Epidermal melanocyte (primary cell): Measurements from ENCODE around the gene VEGFA.

Source experiments
- DNase-seq: peaks from one replicate; pipeline ENCODE4 v3.0.0; 2011; ENCODE audit warnings: low spot score; ENCODE audit not compliant: insufficient read length

Gene VEGFA

GRCh38 chr6:43738877-43739641 lies 31.0 kb upstream of the VEGFA start:
- no peak for DNase-seq

GRCh38 chr6:43739642-43740091 lies 30.3 kb upstream of the VEGFA start:
- no peak for DNase-seq

DNA sequence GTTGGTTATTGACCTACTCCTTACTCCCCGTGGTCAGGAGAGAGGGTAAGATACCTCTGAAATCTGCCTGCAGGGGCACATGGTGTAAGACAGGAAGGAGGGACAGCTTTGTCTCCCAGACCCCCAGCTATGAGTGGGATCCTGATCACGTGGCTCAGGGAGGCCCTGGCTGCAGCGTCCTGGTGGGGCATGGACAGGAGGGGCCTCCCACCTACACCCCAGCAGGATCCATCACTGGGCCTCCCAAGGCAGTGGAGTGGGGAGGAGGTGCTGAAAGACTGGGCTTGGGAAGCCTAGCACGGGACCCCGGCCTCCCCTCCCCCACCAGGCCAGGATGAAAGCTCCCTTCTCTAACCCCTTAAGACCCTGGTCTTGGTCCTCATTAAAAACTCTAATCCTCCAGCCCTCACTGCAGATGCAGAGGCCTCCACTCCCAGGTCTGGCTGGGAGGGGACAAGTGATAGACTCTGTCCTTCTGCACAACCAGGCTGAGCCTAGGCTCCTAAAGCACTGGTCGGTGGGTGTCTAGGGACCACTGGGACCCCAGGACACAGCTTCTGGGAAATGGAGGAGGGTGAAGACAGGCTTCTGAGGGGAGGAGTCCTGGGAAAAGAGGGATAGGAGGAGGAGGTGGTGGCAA lies 29.6 kb upstream of the VEGFA start:
- DNase-seq: no peak

GRCh38 chr6:43740961-43741764 lies 28.8 kb upstream of the VEGFA start:
- DNase-seq: no peak

DNA sequence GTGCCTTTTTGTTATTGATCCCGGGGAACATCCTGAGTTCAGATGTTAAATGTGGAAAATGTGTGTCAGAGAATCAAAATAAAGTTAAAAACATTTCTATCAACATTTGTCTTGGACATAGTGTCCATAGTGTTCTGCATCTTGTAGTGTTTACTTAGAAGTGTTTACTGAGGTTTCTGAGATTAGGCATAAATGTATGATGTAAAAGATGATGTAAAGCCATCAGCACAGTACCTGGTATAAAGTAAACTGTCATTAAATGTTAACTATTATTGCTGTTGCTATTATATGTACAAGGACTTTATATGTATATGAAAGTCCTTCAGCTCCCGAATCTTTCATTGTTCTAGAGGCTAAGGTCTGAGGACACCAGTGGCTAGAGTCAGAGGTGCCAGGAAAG lies 28.2 kb upstream of the VEGFA start:
- no peak for DNase-seq

GRCh38 chr6:43742285-43742684 lies 27.7 kb upstream of the VEGFA start:
- DNase-seq: no peak

GRCh38 chr6:43742931-43743632 lies 26.9 kb upstream of the VEGFA start:
- no peak for DNase-seq

GRCh38 chr6:43743682-43744381 lies 26.2 kb upstream of the VEGFA start:
- DNase-seq: no peak

DNA sequence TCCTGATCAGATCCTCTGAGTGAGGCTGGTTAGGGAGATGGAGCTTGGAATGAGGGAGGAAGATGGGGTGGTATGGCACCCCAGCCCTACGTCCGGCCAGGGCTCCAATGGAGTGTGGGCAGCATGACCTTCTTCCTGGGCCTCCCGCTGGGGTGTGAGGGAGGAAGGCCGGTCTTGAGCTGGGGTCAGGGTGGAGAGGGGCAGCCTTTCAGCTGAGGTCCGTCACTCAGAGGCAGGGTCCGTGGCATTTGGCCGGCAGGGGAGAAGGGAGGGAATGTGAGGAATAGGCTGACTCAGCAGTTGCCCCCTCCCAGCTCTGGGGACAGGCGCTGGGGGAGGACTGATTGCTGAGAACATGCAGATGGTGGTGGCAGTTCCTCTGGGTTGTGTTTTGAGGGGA lies 25.5 kb upstream of the VEGFA start:
- no peak for DNase-seq

DNA sequence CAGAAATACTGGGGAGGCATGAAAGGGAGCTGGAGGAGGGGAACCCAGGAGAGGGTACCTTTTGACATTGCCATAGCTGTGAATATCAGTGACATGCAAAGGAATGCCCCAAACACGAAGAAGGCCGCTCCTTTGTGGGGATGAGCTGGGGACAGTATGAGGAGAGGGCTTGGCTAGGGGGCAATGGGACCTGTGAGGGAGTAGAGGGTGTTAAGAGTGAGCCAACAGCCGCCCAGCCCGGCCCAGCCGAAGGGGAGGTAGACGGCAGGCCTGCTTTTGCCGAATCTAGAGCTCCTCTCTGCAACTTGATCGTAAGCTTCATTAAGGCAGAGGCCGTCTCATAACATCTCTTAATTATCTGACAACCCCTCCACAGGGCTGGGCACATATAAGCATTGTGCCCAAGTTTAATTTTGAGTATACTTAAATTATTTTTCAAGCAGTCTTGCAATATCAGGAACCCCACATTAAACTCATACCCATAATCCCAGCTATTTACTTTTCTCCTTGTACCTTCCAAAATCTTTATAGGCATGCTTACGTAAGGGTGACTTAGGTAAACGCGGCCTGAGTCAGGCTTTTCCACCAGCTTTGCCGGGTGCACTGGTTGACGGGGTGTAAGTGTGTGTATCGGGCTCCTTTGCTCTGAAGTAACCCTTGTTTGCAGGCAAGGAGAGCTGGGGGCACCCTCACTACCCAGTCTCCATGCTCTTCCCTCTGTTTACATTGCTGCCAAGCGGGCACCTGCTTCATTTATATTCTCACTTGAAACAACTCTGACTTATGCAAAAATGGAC lies 24.9 kb upstream of the VEGFA start:
- DNase-seq: no peak

GRCh38 chr6:43746071-43746470 lies 23.9 kb upstream of the VEGFA start:
- DNase-seq: no peak

DNA sequence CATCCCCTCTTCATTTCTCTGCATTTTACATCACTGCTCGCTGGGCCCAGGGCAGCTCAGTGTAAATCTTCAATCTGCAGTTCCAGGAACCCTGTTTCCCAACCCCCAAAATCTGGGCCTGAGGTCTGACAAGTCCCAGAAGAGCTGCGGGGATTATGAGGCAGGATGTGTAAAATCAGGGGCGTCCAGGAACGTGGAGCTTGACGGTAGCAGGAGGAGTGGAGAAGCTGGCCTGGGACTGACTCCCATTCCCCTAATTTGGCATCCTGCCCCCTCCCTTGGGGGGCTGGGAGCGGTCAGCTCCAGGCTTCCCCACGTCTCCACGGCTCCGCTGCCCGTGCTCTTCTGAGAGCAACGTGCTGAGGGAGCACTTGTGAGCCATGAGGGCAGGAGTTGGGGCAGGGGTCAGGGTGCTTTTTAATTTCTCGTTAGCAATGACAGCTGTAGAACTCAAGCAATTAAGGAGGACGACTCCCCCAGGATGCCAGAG lies 23.4 kb upstream of the VEGFA start:
- DNase-seq: no peak

- no peak for DNase-seq
These were observed 22.2 kb upstream of the VEGFA start for GRCh38 chr6:43747784-43748183.

DNA sequence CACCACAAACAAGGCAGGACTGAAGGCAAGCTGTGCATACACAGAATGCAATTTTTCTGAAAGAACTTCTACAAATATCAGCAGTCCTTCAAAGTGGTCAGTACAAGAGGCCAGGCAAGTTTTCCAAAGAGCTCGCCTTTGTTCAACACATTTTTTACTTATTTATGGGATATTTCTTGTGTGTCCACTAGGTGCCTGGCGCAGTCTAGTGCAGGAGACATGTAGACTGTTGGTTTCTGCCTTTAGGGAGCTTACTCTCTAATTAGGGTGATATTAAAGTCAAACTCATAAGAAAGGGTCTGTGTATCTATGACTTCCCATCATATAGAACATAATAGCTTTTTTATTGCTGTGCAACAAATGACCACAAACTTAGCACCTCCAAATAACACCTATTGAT lies 21.2 kb upstream of the VEGFA start:
- DNase-seq: no peak

DNA sequence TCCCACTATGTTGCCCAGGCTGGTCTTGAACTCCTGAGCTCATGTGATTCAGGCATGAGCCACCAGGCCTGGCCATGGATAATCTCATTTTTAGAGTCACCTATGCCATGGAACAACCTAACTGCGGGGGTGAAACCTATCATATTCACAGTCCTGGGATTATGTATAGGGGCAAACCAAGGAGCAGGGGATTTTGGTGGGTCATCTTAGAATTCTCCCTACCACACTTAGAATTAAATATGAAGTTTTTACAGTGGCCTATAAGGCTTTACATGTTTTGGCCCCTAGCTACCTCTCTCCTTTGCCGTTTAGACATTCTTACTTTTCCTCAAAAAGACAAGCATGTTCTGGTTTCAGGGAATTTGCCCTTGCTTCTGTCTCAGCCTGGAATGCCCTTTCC lies 20.6 kb upstream of the VEGFA start:
- no peak for DNase-seq

DNA sequence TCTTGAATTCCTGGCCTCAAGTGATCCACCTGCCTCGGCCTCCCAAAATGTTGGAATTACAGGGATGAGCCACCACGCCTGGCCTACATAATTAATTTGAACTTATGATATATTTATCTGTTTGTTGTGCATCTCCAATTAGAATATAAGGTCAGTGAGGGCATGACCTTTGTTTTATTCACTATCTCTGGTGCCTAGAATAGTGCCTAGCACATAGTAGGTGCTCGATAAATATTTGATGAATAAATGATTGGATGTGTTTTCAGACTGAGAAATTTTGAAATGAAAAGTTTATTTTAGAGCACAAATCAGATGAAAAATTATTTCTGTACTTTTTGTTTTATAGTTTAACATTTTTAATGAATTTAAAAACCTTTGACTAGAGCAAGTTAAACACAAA lies 19.4 kb upstream of the VEGFA start:
- no peak for DNase-seq

DNA sequence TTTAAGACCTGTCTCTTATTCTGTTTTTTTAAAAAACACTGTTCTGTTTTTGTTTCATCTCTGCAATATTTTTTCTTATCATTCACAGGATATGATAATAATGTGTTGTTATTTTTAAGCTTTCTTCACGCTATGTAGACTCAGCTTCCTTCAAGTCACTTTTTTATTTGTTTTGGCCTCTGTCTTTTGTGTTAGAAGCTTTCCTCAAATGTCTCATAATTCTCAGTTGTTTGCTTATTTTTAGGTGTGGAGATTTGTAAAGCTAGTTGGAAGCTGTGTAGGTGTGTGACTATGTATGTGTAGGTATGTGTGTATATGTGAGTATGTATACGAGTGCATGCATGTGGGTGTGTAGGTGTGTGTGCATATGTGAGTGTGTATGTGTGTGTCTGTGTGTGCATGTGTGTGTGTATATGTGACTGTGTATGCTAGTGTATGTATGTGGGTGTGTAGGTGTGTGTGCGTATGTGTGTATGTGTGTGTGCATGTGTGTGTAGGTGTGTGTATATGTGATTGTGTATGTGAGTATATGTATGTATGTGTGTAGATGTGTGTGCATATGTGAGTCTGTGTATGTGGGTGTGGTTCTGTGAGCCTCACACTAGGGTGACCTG lies 16.3 kb upstream of the VEGFA start:
- no peak for DNase-seq

DNA sequence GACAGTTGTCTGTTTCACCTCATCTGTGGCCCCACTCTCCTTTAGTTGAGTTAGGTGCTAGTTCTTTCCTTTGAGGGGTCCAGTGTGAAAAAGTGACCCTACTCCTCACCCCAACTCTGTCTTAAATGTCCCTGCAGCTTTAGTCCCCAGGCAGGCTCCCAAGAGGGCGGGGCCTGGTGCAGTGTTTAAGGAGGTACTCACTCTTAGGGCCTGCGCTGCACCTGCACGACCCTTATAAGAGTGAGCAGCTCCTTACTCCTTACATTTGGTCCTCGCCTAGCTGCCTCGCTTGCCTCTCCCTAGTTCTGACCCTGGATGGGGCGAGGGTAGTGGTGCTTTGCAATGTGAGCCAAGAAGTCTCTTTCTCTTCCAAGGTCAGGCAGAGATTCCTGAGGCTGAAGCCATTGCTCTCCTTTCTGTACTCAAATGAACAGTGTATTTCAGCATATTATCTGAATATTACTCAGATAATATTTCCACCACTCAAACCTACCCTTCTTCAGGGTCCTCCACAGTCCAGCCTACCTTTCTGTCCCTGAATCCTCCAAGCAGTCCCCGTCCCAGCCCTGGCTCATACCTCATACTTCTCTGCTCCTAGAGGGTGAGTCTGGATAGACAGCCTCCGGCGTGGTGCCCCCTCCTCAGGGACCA lies 11.9 kb upstream of the VEGFA start:
- DNase-seq: no peak

- DNase-seq: no peak
These were observed 11.4 kb upstream of the VEGFA start for GRCh38 chr6:43758617-43759050.
